RWPE2 (cell line): ENCODE results near the gene ZGLP1.

ENCODE experiments used
- ATAC-seq: fragments of 200-7000 bp; cut with Tn5 transposase; 3 replicates; pipeline ENCODE4 v1.9.1; 2021; ENCODE audit warnings: low read depth
- DNase-seq: peaks from one replicate; pipeline ENCODE4 v3.0.0-alpha.2; 2020; ENCODE audit warnings: low spot score
- H3K27ac ChIP-seq: fragments of 450-650 bp; 2 replicates; pipeline ENCODE4 v1.5.1; 2017; ENCODE audit warnings: mild to moderate bottlenecking; ENCODE audit not compliant: poor library complexity, severe bottlenecking
- H3K27me3 ChIP-seq: fragments of 250-450 bp; sonication (Bioruptor Pico); 2 replicates; pipeline ENCODE4 v1.5.1; 2021; ENCODE audit warnings: mild to moderate bottlenecking, moderate library complexity; ENCODE audit not compliant: insufficient read depth, poor library complexity, severe bottlenecking
- H3K36me3 ChIP-seq: fragments of 250-450 bp; sonication (Bioruptor Pico); 2 replicates; pipeline ENCODE4 v1.5.1; 2020; ENCODE audit warnings: low read depth, mild to moderate bottlenecking, moderate library complexity
- H3K4me1 ChIP-seq: fragments of 250-450 bp; sonication (Bioruptor Pico); 2 replicates; pipeline ENCODE4 v1.5.1; 2021; ENCODE audit warnings: mild to moderate bottlenecking, moderate library complexity; ENCODE audit not compliant: insufficient read depth, poor library complexity, severe bottlenecking
- H3K4me3 ChIP-seq: fragments of 250-450 bp; sonication (Bioruptor Pico); 2 replicates; pipeline ENCODE4 v1.5.1; 2021; ENCODE audit warnings: mild to moderate bottlenecking, moderate library complexity; ENCODE audit not compliant: severe bottlenecking
- H3K9me3 ChIP-seq: fragments of 250-450 bp; sonication (Bioruptor Pico); 2 replicates; pipeline ENCODE4 v1.5.1; 2021; ENCODE audit warnings: mild to moderate bottlenecking, moderate library complexity; ENCODE audit not compliant: severe bottlenecking
- TF ChIP-seq, protein P1 (sequence below): fragments of 450-650 bp; IDR thresholded peaks from one replicate; pipeline ENCODE4 v1.5.1; 2017; ENCODE audit warnings: mild to moderate bottlenecking, moderate library complexity; ENCODE audit not compliant: poor library complexity, severe bottlenecking

ZGLP1 gene

DNA sequence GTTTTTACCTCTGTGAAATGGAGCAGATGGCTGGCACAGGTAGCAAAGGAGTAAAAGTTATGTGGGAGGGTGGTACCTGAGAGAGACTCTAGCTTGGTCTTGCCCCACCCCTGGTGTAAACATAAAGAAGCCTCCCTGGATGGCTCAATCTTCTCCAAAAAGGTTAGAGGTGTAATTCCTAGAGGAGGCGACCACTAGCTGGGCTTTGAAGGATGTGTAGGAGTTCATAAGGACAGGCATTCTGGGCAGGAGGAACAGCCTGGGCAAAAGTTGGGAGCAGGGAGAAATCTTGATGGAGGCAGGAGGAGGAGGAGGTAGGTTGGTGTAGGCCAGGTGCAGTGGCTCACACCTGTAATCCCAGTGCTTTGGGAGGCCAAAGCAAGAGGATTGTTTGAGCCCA, 30.7 kb downstream of the ZGLP1 start:
- Histone ChIP-seq H3K4me3 (no peak overlapping the region), H3K27me3 (no peaks in the 10 kb centered on the region), H3K36me3 (no peaks in the 10 kb centered on the region), H3K4me1 (peaks cover 9% of the 10 kb centered on the region), H3K9me3 (no peaks in the 10 kb centered on the region), H3K27ac (no peak overlapping the region)
- DNase-seq (no peak), ATAC-seq (no peak)
- TF ChIP-seq, protein P1, sequence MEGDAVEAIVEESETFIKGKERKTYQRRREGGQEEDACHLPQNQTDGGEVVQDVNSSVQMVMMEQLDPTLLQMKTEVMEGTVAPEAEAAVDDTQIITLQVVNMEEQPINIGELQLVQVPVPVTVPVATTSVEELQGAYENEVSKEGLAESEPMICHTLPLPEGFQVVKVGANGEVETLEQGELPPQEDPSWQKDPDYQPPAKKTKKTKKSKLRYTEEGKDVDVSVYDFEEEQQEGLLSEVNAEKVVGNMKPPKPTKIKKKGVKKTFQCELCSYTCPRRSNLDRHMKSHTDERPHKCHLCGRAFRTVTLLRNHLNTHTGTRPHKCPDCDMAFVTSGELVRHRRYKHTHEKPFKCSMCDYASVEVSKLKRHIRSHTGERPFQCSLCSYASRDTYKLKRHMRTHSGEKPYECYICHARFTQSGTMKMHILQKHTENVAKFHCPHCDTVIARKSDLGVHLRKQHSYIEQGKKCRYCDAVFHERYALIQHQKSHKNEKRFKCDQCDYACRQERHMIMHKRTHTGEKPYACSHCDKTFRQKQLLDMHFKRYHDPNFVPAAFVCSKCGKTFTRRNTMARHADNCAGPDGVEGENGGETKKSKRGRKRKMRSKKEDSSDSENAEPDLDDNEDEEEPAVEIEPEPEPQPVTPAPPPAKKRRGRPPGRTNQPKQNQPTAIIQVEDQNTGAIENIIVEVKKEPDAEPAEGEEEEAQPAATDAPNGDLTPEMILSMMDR: no peak

DNA sequence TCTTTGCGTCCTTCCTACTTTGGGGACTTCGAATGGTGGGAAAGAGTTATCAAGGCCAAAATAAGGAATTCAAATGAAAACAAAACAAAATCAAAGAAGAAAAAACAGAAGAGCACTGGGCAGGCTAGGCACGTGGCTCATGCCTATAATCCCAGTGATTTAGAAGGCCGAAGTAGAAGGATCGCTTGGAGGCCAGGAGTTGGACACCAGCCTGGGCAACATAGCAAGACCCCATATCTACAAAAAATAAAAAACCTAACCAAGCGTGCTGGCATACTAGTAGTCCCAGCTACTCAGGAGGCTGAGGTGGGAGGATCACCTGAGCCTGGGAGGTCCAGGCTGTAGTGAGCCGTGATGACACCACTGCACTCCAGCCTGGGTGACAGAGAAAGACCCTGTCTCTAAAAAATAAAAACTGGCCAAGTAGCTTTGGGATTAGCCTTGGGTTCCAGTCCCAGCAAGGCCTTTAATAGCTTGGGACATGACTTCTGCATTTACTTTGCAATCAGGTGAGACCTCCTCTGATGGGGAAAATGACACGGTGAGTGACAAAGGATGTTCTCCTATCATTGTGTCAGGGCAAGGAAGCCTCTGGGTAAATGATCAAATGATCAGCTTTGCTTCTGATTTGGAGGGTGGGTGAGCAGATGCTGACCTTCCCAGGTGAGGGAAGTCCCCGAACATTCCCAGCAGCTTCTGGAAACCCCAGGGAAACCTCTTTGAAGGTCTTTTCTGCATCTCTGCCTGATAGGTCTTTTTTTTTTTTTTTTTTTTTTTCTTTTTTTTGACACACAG, 31.6 kb downstream of the ZGLP1 start:
- Histone ChIP-seq H3K4me3 (no peak overlapping the region), H3K4me1 (peaks cover 2% of the 10 kb centered on the region), H3K27ac (no peak overlapping the region), H3K27me3 (no peaks in the 10 kb centered on the region), H3K36me3 (no peaks in the 10 kb centered on the region), H3K9me3 (no peaks in the 10 kb centered on the region)
- ATAC-seq: no peak
- TF ChIP-seq, protein P1: no peak
- no peak for DNase-seq

GRCh38 chr19:10274589-10274988, 35.0 kb downstream of the ZGLP1 start:
- H3K27me3 ChIP-seq: peaks cover 11% of the 10 kb centered on the region
- no peaks in the 10 kb centered on the region for H3K36me3 ChIP-seq
- no peaks in the 10 kb centered on the region for H3K4me1 ChIP-seq
- no peak overlapping the region for H3K27ac ChIP-seq
- DNase-seq: no peak
- no peaks in the 10 kb centered on the region for H3K9me3 ChIP-seq
- no peak overlapping the region for H3K4me3 ChIP-seq
- ATAC-seq: no peak
- TF ChIP-seq, protein P1: no peak

DNA sequence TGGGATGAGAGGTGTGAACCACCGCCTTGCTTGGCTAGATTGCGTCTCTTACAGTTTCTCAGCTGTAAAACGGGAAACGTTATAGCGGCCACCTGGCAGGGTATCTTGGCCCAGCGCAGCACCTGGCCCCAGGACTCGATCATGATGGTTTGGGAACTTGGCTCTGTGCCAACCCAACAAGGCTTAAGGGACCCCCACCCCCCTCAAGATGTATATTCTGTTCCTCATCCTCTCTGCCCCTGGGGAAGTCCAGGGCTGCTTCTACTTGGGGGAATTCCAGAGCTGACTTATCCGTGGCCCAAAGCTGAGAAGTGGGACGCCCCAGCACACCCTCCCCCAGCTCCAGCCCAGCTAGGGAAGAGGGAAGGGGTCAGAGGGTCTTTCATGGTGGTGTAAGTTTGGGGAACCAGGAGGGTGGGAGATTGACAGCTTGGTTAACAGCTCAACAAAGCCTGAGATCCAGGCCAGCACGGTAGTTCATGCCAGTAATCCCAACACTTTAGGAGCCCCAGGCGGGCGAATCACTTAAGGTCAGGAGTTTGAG, 38.0 kb downstream of the ZGLP1 start:
- H3K27me3 ChIP-seq: peaks cover 11% of the 10 kb centered on the region
- DNase-seq (no peak), ATAC-seq (no peak)
- TF ChIP-seq, protein P1: no peak
- H3K4me1 ChIP-seq: no peaks in the 10 kb centered on the region
- H3K36me3 ChIP-seq: no peaks in the 10 kb centered on the region
- H3K9me3 ChIP-seq: no peaks in the 10 kb centered on the region
- H3K27ac ChIP-seq: no peak overlapping the region
- no peak overlapping the region for H3K4me3 ChIP-seq
